Right lobe of liver (tissue), 4 donors: ENCODE measurements around the gene PCYOX1L.

ENCODE experiments used
- POLR2A ChIP-seq: fragments of 450-650 bp; IDR thresholded peaks from one replicate; pipeline ENCODE4 v1.6.1; 2017; ENCODE audit warnings: antibody characterized with exemption, mild to moderate bottlenecking
- TF ChIP-seq, protein P1 (sequence below), 4 donors: fragments of 200-600 bp in 3 of 4; fragments of 450-650 bp in 1 of 4; IDR thresholded peaks; one replicate each; pipeline versions ENCODE4 v1.5.1 to v1.8.0; 2016 to 2022; ENCODE audit warnings: antibody characterized with exemption in 4 of 4, mild to moderate bottlenecking in 2 of 4
- donor health status: DM: no; HTN: no; CAD: no.
- donor health status: DM: no; HTN: no; CAD: no.
- donor health status: DM: no; HTN: yes; CAD: no.

GRCh38 chr5:149341876-149342275 is 16.0 kb upstream of the PCYOX1L start:
- TF ChIP-seq, protein P1, sequence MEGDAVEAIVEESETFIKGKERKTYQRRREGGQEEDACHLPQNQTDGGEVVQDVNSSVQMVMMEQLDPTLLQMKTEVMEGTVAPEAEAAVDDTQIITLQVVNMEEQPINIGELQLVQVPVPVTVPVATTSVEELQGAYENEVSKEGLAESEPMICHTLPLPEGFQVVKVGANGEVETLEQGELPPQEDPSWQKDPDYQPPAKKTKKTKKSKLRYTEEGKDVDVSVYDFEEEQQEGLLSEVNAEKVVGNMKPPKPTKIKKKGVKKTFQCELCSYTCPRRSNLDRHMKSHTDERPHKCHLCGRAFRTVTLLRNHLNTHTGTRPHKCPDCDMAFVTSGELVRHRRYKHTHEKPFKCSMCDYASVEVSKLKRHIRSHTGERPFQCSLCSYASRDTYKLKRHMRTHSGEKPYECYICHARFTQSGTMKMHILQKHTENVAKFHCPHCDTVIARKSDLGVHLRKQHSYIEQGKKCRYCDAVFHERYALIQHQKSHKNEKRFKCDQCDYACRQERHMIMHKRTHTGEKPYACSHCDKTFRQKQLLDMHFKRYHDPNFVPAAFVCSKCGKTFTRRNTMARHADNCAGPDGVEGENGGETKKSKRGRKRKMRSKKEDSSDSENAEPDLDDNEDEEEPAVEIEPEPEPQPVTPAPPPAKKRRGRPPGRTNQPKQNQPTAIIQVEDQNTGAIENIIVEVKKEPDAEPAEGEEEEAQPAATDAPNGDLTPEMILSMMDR (IDR thresholded peaks at IDR 0.05): no peak
- TF ChIP-seq POLR2A: no peak
